Measurements from ENCODE around the gene NCOA3. TPM values are rescaled to one million over a fixed set of nuclear protein-coding genes. Genes with fewer than 3 reads are reported as not detected.
A peak's percentile ranks its signal among the peaks of the same experiment; 100 is the strongest.
"Not testable (repeated sequence)": the region's sequence is repeated elsewhere in the genome, so short reads cannot be mapped to it uniquely, and the experiment has no call there.

Gene NCOA3
- total RNA-seq, 1 experiment from 2014 or later = 25.9 TPM

GRCh38 chr20:47493963-47494293, 7.8 kb upstream of the NCOA3 start:
- RAD21 ChIA-PET (ENCODE audit: low non-redundant PET in 1 of 2, low total read pairs in 2 of 2, uncharacterized antibody in 2 of 2, unreplicated experiment in 2 of 2) = interaction anchor here in 1 of 2 experiments (0.9 to 1.6 kb wide), 3 partner anchors 7 to 221 kb away, joined by 3 to 4 read pairs (median 3); no protein-coding TSS in a partner anchor
- TF ChIP-seq ATF3 (IDR thresholded peaks at IDR 0.05) = no peak
- no peak for TF ChIP-seq EZH2 (IDR thresholded peaks at IDR 0.05)
- no peak for TF ChIP-seq EGR1 (IDR thresholded peaks at IDR 0.05; ENCODE audit: low read depth)
- no peak for TF ChIP-seq FOSL1 (IDR thresholded peaks at IDR 0.05; ENCODE audit: low read depth)
- TF ChIP-seq REST (IDR thresholded peaks at IDR 0.05; ENCODE audit: low read depth) = no peak
- TF ChIP-seq MAX (IDR thresholded peaks at IDR 0.05) = no peak
- no peak for TF ChIP-seq POLR2AphosphoS5 (IDR thresholded peaks at IDR 0.05; ENCODE audit: low read depth, low read length)
- no peak for TF ChIP-seq CEBPB (IDR thresholded peaks at IDR 0.05; ENCODE audit: low read depth)
- TF ChIP-seq EZH2phosphoT487 (IDR thresholded peaks at IDR 0.05; ENCODE audit: borderline replicate concordance) = no peak
- TF ChIP-seq TCF7L2 (IDR thresholded peaks at IDR 0.05; ENCODE audit: borderline replicate concordance, extremely low read depth, insufficient read depth, insufficient read length) = no peak
- TF ChIP-seq ZBTB33 (IDR thresholded peaks at IDR 0.05; ENCODE audit: extremely low read depth, insufficient replicate concordance, low read length) = no peak
- no peak for TF ChIP-seq SIN3A (IDR thresholded peaks at IDR 0.05; ENCODE audit: low read depth)
- no peak for TF ChIP-seq ELF1 (IDR thresholded peaks at IDR 0.05; ENCODE audit: borderline replicate concordance, low read depth)
- TF ChIP-seq CBX3 (IDR thresholded peaks at IDR 0.05; ENCODE audit: low read depth) = no peak
- TF ChIP-seq POLR2A (IDR thresholded peaks at IDR 0.05; ENCODE audit: borderline replicate concordance, extremely low read depth, insufficient read depth, insufficient read length) = no peak
- TF ChIP-seq SP1 (IDR thresholded peaks at IDR 0.05; ENCODE audit: low read depth) = no peak
- no peak for TF ChIP-seq JUND (IDR thresholded peaks at IDR 0.05)
- no peak for TF ChIP-seq ZNF274 (IDR thresholded peaks at IDR 0.05; ENCODE audit: low read depth, low read length)
- no peaks in the 10 kb centered on the region for H4K20me1 ChIP-seq (ENCODE audit: insufficient read depth)
- intact Hi-C loops (cut with micrococcal nuclease) = no loop called here
- POLR2A ChIA-PET = interaction anchor here (1.0 to 2.1 kb wide), 2 partner anchors 9 to 220 kb away, joined by 3 to 21 read pairs; partner anchors contain the start of gene NCOA3
- H3K4me2 ChIP-seq (ENCODE audit: low read length) = peak overlapping the region; percentile 69
- no peaks in the 10 kb centered on the region for H3K9me2 ChIP-seq (ENCODE audit: insufficient read depth)
- H3K9ac ChIP-seq (ENCODE audit: low read length) = peak overlapping the region; percentile 31
- no peaks in the 10 kb centered on the region for H3K36me3 ChIP-seq (ENCODE audit: control insufficient read depth in 1 of 2, insufficient read depth in 2 of 2, low read length in 2 of 2)
- no peaks in the 10 kb centered on the region for H3K79me2 ChIP-seq (ENCODE audit: insufficient read depth, low read length)
- H3K9me3 ChIP-seq (ENCODE audit: control insufficient read depth in 1 of 2, insufficient read depth in 1 of 2, low read depth in 1 of 2, low read length in 2 of 2) = no peaks in the 10 kb centered on the region
- DNase-seq (ENCODE audit: low read depth, low spot score) (no peak), ATAC-seq (peak; percentile 62)
- no TSS peak for BruUV-seq (replicated peaks)
- no peaks in the 10 kb centered on the region for H3K27me3 ChIP-seq (ENCODE audit: insufficient read depth, low read length)
- CTCF ChIA-PET = no interaction called here
- no peak overlapping the region for H2AFZ ChIP-seq (ENCODE audit: low read depth, low read length, poor library complexity, severe bottlenecking)
- peak overlapping the region in 1 of 2 experiments; percentile 34; a peak in 2 of 4 replicates for H3K4me3 ChIP-seq (replicated peaks in 1 of 2; ENCODE audit: low read depth in 1 of 2, low read length in 2 of 2)
- peaks cover 18 to 25% of the 10 kb centered on the region in 2 experiments for H3K4me1 ChIP-seq (ENCODE audit: control insufficient read depth in 1 of 2, insufficient read depth in 2 of 2, low read length in 2 of 2)
- no peak overlapping the region for H3K27ac ChIP-seq (ENCODE audit: low read depth, low read length)

- intact Hi-C loops (cut with micrococcal nuclease); H3K79me2 ChIP-seq (ENCODE audit: insufficient read depth, low read length); H4K20me1 ChIP-seq (ENCODE audit: insufficient read depth); H2AFZ ChIP-seq (ENCODE audit: low read depth, low read length, poor library complexity, severe bottlenecking); H3K4me2 ChIP-seq (ENCODE audit: low read length); H3K27me3 ChIP-seq (ENCODE audit: insufficient read depth, low read length); H3K27ac ChIP-seq (ENCODE audit: low read depth, low read length); H3K9ac ChIP-seq (ENCODE audit: low read length); CTCF ChIA-PET; H3K36me3 ChIP-seq (ENCODE audit: control insufficient read depth in 1 of 2, insufficient read depth in 2 of 2, low read length in 2 of 2); ATAC-seq; H3K9me2 ChIP-seq (ENCODE audit: insufficient read depth); BruUV-seq (replicated peaks); DNase-seq (ENCODE audit: low read depth, low spot score); H3K4me3 ChIP-seq (replicated peaks in 1 of 2; ENCODE audit: low read depth in 1 of 2, low read length in 2 of 2); H3K9me3 ChIP-seq (ENCODE audit: control insufficient read depth in 1 of 2, insufficient read depth in 1 of 2, low read depth in 1 of 2, low read length in 2 of 2): not testable (repeated sequence)
- ChIA-PET RAD21 (ENCODE audit: low non-redundant PET in 1 of 2, low total read pairs in 2 of 2, uncharacterized antibody in 2 of 2, unreplicated experiment in 2 of 2) (interaction anchor here in 1 of 2 experiments (1.6 kb wide), 1 partner anchor 221 kb away, joined by 4 read pairs; no protein-coding TSS in a partner anchor), POLR2A (interaction anchor here (2.1 kb wide), 1 partner anchor 8 kb away, joined by 21 read pairs; the partner anchor contains the start of gene NCOA3)
- peaks cover 18 to 25% of the 10 kb centered on the region in 2 experiments for H3K4me1 ChIP-seq (ENCODE audit: control insufficient read depth in 1 of 2, insufficient read depth in 2 of 2, low read length in 2 of 2)
Observed at GRCh38 chr20:47494606-47495005, 7.1 kb upstream of the NCOA3 start.

All from HCT116 (cell line).